ENCODE measurements around the gene SLC38A6. TPM values are rescaled to one million over a fixed set of nuclear protein-coding genes. Genes with fewer than 3 reads are reported as not detected.

The SLC38A6 gene
- total RNA-seq, 2 donors from 2014 or later: 5.9 to 9.3 TPM

DNA sequence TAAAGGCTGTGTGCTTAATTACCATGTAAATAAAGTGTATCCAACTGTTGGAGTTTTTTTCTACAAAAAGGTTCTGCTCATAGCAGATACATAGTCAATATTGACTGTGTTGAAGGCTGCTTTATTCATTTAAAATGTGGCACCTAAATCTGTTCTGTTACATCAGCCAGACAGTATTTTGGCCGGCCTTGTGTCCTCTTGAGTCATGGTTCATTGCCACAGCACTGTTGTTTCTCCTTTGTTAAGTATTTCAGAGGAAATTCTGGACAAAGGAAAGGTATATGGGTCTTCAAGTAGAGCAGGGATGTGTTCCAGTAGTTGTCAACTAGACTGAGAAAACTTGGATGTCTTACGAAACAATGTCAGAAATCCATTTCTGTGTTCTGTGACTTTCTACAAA lies 95.5 kb downstream of the SLC38A6 start:
- 75 to 81% methylated on average over 2 of the region's 2 CpGs for WGBS, 2 donors
- intact Hi-C loops (cut with DNase I): no loop called here

DNA sequence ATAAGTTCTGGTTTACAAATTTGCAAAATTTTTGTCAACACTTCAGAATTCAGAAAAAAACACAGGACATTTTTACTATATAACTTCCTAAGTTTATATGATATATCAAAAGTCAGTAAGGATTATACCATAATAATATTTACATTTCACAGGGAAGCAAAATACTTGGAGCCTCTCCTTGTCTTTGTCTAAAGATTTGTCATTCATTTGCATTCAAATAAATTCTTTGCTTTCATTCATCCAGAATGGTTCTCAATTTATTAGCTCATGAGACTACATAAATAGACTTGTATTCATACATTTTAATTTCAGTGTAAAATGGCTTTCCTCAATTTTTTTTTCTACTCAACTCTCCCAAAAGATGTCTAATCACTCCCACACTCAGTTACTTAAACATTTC lies 96.4 kb downstream of the SLC38A6 start:
- intact Hi-C loops (cut with DNase I): no loop called here
- Histone ChIP-seq H3K27me3 (no peaks in the 10 kb centered on the region), H3K27ac (no peak overlapping the region), H3K4me1 (no peaks in the 10 kb centered on the region), H3K36me3 (replicated peaks in 1 of 2; ENCODE audit: insufficient read depth in 1 of 2, low read depth in 2 of 2) (no peaks in the 10 kb centered on the region), H3K9me3 (no peaks in the 10 kb centered on the region), H3K4me3 (no peak overlapping the region)
- DNase-seq: no peak
- TF ChIP-seq, protein P1, sequence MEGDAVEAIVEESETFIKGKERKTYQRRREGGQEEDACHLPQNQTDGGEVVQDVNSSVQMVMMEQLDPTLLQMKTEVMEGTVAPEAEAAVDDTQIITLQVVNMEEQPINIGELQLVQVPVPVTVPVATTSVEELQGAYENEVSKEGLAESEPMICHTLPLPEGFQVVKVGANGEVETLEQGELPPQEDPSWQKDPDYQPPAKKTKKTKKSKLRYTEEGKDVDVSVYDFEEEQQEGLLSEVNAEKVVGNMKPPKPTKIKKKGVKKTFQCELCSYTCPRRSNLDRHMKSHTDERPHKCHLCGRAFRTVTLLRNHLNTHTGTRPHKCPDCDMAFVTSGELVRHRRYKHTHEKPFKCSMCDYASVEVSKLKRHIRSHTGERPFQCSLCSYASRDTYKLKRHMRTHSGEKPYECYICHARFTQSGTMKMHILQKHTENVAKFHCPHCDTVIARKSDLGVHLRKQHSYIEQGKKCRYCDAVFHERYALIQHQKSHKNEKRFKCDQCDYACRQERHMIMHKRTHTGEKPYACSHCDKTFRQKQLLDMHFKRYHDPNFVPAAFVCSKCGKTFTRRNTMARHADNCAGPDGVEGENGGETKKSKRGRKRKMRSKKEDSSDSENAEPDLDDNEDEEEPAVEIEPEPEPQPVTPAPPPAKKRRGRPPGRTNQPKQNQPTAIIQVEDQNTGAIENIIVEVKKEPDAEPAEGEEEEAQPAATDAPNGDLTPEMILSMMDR (IDR thresholded peaks at IDR 0.05): no peak
- ATAC-seq: no peak

More for the DNA sequence above, 95.5 kb downstream of the SLC38A6 start:
- no peak for ATAC-seq
- H3K27me3 ChIP-seq: no peaks in the 10 kb centered on the region
- no peak for DNase-seq
- no peaks in the 10 kb centered on the region for H3K9me3 ChIP-seq
- no peak overlapping the region for H3K27ac ChIP-seq
- no peak overlapping the region for H3K4me3 ChIP-seq
- no peaks in the 10 kb centered on the region for H3K36me3 ChIP-seq (replicated peaks in 1 of 2; ENCODE audit: insufficient read depth in 1 of 2, low read depth in 2 of 2)
- no peaks in the 10 kb centered on the region for H3K4me1 ChIP-seq
- no peak for TF ChIP-seq POLR2A (IDR thresholded peaks at IDR 0.05)
- TF ChIP-seq, protein P1 (IDR thresholded peaks at IDR 0.05): no peak

DNA sequence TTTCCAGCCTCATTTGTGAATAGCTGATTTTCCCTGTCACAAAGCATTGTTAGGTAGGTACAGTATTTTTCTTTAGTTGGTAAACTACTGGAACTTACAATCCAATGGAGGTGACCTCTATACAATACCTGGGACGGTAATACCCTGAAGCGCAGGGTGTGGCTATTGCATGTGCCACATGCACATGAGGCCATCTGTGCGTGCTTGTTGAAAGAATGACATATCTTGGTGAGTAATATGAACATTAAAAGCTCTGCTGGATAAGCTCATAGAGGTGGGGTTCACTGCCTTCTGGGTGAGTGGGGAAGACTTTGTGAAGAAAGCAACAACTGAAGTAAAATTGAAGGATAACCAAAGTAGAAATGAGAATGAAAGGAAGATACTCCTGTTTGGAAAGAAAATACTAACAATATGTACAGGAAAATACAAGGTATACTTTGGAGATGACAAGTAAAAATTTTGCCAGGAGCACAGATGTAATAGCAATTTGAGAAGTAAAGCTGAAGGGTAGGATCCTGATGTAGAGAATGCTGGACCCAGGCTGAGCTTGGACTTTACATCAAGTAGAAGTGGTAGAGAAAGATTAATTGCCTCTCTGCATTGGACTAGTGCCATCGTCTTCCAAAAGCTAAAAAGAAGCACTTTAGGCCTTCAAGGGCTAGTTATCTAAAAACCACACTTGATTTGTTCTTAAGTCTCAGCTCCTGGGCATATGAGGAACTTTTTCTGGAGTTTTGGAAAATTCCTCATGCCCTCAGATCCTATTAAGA lies 97.1 kb downstream of the SLC38A6 start:
- DNase-seq: no peak
- intact Hi-C loops (cut with DNase I): no loop called here
- no peaks in the 10 kb centered on the region for H3K9me3 ChIP-seq
- no peaks in the 10 kb centered on the region for H3K4me1 ChIP-seq
- no peak overlapping the region for H3K27ac ChIP-seq
- no peaks in the 10 kb centered on the region for H3K27me3 ChIP-seq
- H3K36me3 ChIP-seq (replicated peaks in 1 of 2; ENCODE audit: insufficient read depth in 1 of 2, low read depth in 2 of 2): no peaks in the 10 kb centered on the region
- no peak overlapping the region for H3K4me3 ChIP-seq
- no peak for ATAC-seq
- WGBS, 2 donors: 72 to 81% methylated on average over 4 of the region's 4 CpGs
- TF ChIP-seq, protein P1 (IDR thresholded peaks at IDR 0.05): no peak
- TF ChIP-seq POLR2A (IDR thresholded peaks at IDR 0.05): no peak

DNA sequence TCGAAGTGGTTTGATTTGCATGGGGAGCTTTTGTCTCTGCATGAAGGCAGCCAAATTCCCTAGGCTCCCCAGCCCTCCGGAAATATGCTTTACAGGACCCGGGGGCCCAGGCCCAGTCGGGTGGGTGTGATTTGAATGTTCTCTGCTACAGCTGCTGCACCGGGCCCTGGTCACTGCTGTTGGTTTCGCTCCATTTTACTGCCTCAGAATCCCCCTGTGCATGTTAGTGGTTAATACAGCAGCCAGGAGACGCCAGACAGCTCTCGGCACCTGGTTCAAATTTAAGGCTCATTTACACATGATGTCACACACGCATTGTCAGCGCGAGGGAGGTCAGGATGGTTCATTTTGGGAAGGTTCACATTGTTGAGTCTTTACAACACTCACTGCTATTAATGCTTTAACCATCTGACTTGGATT lies 99.6 kb downstream of the SLC38A6 start:
- no peaks in the 10 kb centered on the region for H3K9me3 ChIP-seq
- H3K27me3 ChIP-seq: no peaks in the 10 kb centered on the region
- ATAC-seq (no peak), DNase-seq (no peak)
- H3K36me3 ChIP-seq (replicated peaks in 1 of 2; ENCODE audit: insufficient read depth in 1 of 2, low read depth in 2 of 2): no peaks in the 10 kb centered on the region
- WGBS, 2 donors: 79 to 86% methylated on average over 11 of the region's 11 CpGs
- no peak overlapping the region for H3K27ac ChIP-seq
- TF ChIP-seq POLR2A (IDR thresholded peaks at IDR 0.05): no peak
- TF ChIP-seq, protein P1 (IDR thresholded peaks at IDR 0.05): no peak
- no peak overlapping the region for H3K4me3 ChIP-seq
- intact Hi-C loops (cut with DNase I): no loop called here
- H3K4me1 ChIP-seq: no peaks in the 10 kb centered on the region

DNA sequence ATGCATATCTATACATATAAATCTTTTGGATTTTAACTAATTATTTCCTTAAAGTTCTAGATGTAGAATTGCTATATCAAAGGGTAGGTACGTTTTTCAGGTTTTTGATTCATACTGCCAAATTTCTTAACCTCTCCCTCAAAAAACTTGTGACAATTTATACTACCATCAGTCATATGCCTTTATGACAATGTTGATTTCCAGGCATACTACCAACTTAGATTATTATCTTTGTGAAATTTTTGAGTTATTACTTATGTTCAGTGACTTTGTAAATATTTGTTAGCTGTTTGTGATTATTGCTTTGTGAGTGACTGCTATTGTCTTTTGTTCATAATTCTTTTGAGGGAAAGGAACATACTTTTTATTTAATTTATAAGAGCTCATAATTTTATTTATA lies 107.0 kb downstream of the SLC38A6 start:
- no peak for DNase-seq
- Histone ChIP-seq H3K4me3 (no peak overlapping the region), H3K27ac (no peak overlapping the region), H3K36me3 (replicated peaks in 1 of 2; ENCODE audit: insufficient read depth in 1 of 2, low read depth in 2 of 2) (no peaks in the 10 kb centered on the region), H3K9me3 (no peaks in the 10 kb centered on the region), H3K27me3 (no peaks in the 10 kb centered on the region), H3K4me1 (no peaks in the 10 kb centered on the region)
- no peak for ATAC-seq
- WGBS, 2 donors: 58 to 76% methylated on average over 1 of the region's 1 CpG
- TF ChIP-seq, protein P1 (IDR thresholded peaks at IDR 0.05): no peak
- no peak for TF ChIP-seq POLR2A (IDR thresholded peaks at IDR 0.05)
- intact Hi-C loops (cut with DNase I): no loop called here

Data from body of pancreas (tissue), 4 donors.